HG03520 (cell line): Measurements from ENCODE around the gene TMEM60.
"Not testable (repeated sequence)": the region's sequence is repeated elsewhere in the genome, so short reads cannot be mapped to it uniquely, and the experiment has no call there.

Source experiments
- ATAC-seq: cut with Tn5 transposase; IDR thresholded peaks from one replicate; pipeline ENCODE4 v1.9.1; 2021; ENCODE audit warnings: mild to moderate bottlenecking, moderate library complexity; ENCODE audit not compliant: unreplicated experiment

Gene TMEM60, protein sequence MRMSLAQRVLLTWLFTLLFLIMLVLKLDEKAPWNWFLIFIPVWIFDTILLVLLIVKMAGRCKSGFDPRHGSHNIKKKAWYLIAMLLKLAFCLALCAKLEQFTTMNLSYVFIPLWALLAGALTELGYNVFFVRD

DNA sequence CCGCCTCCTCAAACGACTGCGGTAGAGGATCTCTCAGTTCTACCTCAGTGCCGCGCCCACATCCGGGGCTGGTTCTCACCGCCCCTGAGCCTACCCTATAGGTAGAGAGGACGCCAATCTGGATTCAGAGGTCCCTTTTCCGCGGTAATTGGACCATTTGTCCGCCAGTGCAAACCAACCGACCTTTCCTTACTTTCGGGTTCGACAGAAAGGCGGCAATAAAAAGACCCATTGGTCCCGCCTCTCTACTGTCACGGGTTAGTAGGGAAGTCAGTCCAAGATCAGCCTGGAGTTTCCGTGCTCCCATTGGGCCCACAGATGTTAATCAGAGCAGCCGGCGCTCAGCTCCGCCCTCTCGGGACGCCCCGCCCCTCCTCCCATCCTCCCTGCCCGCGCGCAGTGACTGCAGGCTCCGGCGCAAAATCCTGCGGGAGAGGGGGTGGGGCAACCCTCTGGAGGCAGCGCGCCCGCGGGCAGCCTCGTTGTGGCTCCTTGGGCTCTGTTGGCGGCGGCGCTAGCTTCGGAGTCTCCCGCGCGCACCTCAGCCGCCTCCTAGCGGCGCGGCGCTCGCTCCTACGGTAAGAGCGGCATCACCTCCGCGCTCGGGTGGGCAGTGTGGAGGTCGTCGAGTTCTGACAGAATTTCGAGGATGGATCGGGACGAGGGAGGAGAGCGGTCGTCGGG is at the start of gene TMEM60, which contains the start of gene PHTF2:
TMEM60 (minus strand) TSS at position 41 of the 684 bp plus-strand sequence. CDS start 4,061 bp downstream, outside the sequence.
PHTF2 (plus strand) TSS at position 380 of the 684 bp plus-strand sequence.
- ATAC-seq: peak; percentile 87

DNA sequence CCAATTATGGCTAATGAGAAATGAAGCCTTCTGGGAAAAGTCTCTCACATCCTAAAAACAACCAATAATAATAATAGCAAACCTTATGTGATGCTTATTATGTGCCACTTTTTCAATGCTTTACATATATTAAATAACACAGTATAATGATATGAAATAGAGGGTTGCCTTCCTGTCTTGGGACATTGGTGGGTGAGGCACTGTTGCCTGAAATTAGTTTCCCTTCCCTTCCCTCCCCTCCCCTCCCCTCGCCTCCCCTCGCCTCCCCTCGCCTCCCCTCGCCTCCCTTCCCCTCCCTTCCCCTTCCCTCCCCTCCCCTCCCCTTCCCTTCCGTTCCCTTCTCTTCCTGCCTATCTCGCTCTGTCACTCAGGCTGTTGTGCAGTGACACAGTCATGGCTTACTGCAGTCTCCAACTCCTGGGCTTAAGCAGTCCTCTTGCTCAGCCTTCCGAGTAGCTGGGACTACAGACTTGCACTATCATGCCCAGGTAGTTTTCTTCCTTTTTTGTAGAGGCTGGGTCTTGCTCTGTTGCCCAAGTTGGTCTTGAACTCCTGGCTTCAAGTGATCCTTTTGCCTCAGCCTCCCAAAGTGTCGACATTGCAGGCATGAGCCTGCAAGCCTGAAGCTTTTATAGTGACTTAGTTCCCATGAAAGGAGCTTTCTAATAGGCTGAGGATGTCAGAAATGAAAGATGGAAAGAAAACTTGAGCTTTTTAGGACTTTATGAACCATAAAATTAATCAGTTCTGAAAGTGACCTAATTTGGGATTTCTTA is 48.3 kb upstream of the TMEM60 start:
- ATAC-seq: no peak

DNA sequence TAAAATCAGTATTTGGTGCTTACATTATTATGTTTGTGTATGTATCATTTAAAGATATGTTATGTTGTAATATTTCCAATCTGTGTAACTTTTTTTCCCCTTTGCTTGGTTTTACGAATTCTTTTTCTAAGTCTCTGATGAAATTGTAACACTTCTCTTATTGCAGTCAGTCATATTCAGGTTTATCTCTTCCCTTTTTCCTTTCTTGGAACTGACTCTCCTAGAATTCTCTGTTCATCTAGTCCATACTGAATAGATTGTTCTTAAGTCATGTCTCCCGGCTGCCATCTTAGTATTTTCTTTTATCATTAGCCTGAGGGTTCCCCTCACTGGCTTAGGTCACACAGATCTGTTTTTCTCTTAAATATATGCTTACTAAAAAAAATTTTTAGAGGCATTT is 45.0 kb upstream of the TMEM60 start:
- no peak for ATAC-seq

DNA sequence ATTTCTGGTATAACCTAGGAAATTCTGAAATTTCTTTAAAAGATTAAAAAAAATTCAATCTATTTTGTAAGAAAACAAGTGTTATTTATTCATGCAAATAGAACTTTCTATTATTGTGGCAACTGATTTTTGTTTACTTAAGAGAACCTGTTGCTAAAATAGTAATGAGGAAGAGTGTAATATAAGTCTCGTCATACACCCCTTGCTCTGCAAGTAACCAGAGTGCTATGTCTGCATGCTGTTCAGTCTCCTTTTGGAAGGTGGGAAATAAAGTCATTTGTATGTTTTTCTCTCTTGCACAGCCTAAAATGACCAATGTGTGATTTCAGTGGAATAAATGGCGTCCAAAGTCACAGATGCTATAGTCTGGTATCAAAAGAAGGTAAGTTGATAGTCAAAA is 41.7 kb upstream of the TMEM60 start:
- no peak for ATAC-seq

DNA sequence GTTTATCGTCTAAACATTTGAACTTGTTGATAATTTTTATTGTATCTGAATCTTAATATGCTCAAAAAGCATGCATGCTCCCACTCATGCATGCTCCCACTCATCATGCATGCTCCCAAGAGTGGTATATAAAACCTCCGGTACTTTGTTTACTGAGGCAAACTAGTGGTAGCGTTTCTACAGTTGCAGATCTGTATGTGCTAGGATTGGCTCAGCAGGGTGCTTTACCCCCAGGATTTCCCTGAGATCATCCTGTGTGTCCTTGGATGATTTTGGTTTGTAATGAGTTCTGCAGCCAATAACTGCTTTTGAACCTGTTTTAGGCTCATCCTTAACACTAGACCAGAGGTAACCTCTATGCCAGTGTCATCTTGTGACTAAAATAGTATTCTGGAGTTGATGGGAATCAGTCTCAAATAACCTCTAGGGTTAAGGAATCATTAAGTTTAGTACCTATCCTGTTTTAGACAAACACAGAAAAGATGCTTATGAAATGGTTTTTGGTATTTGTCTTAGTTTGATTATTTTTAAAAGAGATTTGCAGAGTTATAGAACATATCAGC is 40.8 kb upstream of the TMEM60 start:
- no peak for ATAC-seq

DNA sequence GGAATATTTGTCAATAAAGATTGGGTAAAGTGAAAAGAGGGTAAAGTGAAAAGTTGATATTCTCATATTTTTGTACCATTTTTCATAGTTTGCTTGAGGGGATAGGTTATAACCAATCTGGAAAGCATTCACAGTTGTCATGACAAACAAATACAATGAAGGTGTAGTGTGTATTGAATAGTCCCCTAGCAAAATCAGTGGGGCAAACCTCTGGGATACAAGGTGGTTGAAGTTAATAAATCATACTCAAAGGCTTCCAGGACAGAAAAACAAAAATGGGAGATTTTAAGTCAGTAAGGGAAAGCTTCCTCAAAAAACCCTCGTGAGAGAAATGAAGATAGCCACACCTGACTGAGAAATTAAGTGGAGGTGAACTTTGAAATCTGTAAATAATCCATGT is 39.7 kb upstream of the TMEM60 start:
- no peak for ATAC-seq

DNA sequence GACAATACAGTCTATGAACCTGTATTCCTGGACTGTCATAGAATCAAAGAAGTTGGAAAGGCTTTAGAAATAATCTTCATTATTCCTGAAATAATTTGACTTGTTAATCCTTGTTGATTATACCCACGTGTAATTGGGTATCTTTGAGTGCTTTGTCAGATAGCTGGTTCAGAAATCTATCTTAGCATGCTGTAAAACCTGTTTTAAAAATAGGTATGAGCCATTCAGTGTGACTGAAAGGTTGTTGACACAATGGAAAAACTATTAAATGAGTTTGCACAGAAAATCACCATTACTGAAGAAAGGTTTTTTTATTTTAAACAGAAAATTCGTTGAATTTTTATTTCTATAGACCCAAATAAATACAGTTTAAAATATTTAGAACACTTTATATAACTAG is 39.0 kb upstream of the TMEM60 start:
- ATAC-seq: no peak

DNA sequence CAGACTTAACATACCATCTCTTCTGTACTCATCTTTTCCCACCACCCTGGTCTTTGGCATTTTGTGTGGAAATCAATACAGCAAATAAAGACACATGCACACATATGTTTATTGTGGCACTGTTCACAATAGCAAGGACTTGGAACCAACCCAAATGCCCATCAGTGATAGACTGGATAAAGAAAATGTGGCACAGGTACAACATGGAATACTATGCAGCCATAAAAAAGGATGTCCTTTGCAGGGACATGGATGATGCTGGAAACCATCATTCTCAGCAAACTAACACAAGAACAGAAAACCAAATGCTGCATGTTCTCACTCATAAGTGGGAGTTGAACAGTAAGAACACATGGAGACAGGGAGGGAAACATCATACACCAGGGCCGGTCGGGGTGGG is 38.2 kb upstream of the TMEM60 start:
- not testable (repeated sequence) for ATAC-seq

DNA sequence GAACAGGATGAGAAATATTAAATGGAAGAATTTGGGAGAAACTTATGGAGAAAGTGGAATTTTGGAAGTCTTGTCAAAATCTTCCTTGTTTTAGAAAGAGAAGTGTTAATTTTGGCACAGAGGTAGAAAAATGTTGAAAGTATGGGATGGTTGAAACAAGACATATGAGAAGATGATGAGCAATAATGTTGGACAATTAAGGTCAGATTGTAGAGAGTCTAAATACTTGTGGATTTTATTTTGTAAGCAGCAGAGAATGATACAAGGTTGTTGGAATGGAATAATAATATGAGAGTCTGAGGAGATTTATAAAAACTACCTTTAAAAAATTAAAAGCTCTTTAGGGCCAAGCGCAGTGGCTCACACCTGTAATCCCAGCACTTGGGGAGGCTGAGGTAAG is 34.9 kb upstream of the TMEM60 start:
- no peak for ATAC-seq

DNA sequence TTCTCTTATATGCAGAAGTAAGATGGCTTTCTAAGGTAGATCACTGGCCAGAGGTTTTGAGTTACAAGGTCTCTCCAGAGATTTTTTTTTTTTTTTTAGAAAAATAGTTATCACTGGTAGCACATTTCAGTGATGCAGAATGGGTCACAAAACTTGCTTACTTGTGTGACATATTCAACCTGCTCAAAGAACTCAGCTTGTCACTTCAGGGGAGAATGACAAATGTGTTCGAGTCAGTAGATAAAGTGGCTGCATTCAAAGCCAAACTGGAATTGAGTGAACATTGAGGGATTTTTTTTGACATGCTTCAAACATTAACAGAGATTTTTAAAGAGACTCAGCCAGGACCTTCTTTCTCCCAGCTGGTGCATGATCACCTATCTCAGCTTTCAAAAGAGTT is 33.7 kb upstream of the TMEM60 start:
- ATAC-seq: no peak

DNA sequence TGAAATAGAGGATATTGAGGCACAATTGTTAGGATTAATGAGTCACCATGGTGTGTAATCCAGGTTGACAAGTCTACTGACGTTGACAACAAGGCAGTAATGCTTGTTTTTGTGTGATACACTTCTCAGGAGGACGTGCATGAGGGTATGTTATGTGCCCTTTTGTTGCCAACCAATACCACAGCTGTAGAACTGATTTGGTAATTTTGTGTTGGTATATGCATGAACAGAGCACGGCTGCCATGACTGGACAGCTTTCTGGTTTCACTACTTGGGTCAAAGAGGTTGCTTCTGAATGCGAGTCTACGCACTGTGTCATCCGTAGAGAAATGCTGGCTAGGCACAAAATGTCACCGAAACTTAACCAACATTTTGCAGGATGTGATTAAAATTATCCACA is 33.2 kb upstream of the TMEM60 start:
- no peak for ATAC-seq

DNA sequence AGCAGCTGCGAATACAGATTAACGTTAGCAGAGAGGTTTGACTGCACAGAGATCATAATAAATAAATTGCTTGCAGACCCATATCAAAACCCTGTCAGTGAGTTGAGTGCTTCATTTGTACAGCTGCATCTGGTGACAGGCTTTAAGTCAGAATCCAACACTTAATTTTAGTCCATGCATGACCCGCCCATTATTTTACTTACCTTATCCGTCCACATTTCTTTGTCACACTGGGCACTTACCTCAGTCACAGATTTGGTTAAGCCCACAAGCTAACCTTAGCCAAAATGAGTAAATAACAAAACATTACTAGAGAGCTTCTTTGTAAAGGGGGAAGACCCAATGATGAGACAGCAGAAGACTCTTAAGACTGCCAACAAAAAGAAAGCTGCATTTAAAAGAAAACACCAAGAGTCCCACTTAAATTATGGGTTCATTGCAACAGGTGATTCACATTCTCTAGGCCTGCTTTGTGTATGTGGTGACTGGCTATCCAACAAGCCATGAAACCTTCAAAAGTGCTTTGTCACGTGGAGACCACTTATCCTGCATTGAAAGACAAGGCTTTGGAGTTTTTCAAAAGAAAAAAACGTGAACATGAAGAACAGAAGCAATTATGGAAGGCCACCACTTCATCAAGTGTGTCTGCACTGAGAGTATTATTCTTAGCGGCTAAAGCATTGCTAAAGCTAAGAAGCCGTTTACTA is 32.6 kb upstream of the TMEM60 start:
- ATAC-seq: no peak

DNA sequence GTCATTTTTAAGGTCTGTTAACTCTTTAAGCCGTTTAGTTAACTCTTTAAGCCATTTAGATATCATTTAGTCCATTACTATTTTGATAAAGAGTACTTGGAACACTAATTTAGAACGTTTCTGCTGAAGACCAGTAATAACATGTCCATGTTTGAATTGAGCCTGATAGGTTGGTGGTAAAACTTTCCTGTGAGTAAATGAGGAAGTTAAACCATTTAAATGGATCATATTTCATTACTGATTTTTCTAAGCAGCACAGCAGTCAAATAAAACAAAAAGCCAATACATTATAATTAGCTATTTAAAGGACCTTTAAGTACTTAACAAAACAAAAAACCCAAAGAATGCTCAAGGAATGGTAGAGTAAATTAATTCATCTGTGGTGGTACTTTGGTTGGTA is 29.8 kb upstream of the TMEM60 start:
- no peak for ATAC-seq

DNA sequence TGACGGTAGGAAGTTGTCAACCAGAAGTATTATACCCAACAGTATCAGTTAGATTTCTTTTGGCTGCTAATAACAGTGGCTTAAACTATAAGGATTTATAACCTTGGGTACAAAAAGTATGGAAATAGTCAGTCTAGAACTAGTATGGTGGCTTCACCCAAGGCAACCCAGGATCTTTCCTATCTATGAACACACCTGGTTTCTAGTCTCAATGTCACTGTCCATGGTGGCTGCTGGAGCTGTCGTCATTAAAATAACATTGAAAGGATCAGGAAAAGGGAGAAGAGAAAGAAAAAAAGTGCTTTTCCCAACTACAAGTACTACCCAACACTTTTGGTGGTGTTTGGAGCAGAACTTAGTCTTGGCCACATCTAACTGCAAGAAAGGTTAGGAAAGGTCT is 28.1 kb upstream of the TMEM60 start:
- ATAC-seq: no peak

DNA sequence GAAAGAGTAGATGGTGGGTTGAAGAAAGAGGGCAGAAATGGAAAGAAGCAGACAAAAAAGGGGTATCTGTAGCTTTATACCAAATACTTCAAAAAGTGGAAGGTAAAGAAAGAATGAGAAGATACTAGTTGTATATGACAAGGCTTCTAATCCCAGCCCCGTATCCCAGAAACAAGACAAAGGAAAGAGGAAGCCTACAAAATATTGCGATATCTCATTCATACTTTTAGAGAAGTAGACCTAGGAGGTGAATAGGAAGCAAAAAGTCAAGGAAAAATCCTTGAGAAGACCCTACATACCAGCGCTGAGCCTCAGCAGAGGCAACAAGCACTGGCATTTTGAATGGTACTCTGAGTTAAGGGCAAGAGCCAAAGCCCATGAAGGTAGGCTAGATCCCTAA is 26.9 kb upstream of the TMEM60 start:
- ATAC-seq: no peak

DNA sequence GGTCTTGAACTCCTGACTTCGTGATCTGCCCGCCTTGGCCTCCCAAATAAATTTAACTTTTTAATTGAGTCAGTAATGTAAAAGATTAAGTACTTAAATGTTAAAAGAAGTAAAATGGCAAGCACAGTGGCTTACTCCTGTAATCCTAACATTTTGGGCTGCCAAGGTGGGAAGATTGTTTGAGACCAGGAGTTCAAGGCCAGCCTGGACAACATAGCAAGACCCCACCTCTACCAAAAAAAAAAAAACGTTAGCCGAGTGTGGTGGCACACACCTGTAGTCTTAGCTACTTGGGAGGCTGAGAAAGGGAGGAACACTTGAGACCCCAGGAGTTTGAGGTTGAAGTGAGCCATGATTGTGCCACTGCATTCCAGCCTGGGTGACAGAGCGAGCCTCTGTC is 26.4 kb upstream of the TMEM60 start:
- no peak for ATAC-seq

DNA sequence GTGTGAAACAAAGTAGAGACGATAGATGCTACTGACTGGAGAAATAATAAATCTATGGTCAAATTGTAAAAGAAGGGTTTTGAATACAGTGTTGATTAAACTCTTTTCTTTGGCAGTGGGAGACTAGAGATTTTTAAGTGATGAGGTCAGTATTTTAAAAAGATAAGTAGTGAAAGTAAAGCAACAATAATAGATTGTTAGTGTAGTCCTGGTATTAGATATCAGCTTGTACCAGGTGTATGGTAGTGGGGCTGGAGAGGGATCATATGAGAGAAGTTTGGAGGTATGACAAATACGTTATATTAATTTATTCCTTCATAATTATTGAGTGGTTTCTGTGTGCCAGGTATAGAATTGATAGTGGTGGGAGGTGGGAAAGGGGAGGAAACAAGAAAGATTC is 25.6 kb upstream of the TMEM60 start:
- no peak for ATAC-seq

DNA sequence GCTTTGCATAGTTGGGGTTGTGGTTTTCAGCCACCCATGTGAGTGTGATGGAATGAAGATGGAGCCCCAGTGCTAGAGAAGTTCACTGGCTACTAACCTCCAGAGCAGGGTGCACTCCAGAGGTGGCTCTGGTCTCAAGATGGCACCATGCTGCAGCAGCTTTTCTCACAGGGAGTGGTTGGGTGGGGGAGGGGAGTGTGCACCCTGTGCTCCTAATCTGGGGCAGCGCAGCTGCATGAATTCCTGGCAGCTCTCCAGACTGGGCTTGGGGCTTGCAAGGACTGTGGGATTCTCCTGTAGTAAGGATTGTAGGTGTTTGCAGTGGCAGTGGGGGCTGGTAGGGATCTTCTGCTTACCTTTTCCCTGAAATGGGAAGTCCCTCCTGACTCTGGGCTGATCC is 24.0 kb upstream of the TMEM60 start:
- ATAC-seq: no peak

DNA sequence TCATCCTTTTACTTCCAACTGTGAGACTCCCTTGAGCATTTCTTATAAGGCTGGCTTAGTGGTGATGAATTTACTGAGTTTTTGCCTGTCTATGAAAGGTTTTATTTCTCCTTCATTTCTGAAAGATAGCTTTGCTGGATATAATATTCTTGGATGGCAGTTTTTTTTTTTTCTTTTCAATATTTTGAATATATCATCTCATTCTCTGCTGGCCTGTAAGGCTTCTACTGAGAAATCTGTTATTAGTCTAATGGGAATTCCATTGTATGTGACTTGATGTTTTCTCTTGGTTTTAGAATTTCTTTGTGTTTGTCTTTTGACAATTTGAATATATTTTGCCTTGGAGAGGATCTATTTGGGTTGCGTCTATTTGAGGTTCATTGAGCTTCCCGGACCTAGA is 22.7 kb upstream of the TMEM60 start:
- ATAC-seq: no peak

DNA sequence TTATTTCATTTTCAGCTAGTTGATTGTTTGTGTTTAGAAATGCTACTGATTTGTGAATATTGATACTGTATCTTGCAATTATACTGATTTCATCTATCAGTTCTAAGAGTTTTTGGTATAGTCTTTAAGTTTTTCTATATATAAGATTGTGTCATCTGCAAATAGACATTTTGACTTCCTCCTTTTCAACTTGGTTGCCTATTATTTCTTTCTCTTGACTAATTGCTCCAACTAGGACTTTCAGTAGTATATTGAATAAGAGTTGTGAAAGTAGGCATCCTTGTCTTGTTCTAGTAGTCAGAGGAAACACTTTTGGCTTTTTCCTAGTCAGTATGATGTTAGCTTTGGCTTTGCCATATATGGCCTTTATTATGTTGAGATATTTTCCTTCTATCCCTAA is 20.8 kb upstream of the TMEM60 start:
- ATAC-seq: no peak

DNA sequence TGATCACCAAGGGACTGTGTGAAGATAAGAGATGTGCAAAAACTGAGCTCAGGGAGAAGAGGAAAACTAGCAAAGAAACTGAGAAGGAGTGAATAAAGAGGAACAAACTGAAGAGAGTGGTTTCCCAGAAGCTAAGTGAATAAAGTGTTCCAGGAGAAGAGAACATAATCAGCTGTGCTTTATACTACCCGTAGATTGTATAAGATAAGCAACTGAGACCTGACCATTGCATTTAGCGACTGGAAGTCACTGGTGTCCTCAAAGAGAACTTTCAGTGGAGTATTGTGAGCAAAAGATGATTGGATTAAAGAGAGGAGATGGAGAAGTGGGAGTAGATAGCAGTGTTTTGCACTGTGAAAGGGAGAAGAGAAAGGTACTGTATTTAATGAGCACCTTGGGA is 14.9 kb upstream of the TMEM60 start:
- no peak for ATAC-seq
